MM.1S (cell line): ENCODE results near the gene NDP.
A peak's percentile ranks its signal among the peaks of the same experiment; 100 is the strongest.

Source experiments
- DNase-seq: peaks from one replicate; pipeline ENCODE4 v3.0.0-alpha.2; 2015
- H2AFZ ChIP-seq: fragments of 300-600 bp; sonication (generic); 2 replicates; pipeline ENCODE4 v1.6.0; 2016; ENCODE audit warnings: antibody characterized with exemption, low read length
- H3F3A ChIP-seq: fragments of 300-600 bp; sonication (generic); 2 replicates; pipeline ENCODE4 v1.6.1; 2016; ENCODE audit warnings: mild to moderate bottlenecking, antibody characterized with exemption, low read length, moderate library complexity, mixed read lengths; ENCODE audit not compliant: insufficient read depth
- H3K27ac ChIP-seq: fragments of 300-600 bp; sonication (generic); 2 replicates; pipeline ENCODE4 v1.5.1; 2016; ENCODE audit warnings: mild to moderate bottlenecking, low read length
- H3K27me3 ChIP-seq: fragments of 300-600 bp; sonication (generic); replicated peaks from 2 replicates; pipeline ENCODE4 v1.6.0; 2016; ENCODE audit warnings: low read length; ENCODE audit not compliant: insufficient read depth
- H3K36me3 ChIP-seq: fragments of 300-600 bp; sonication (generic); replicated peaks from 2 replicates; pipeline ENCODE4 v1.6.1; 2016; ENCODE audit warnings: mild to moderate bottlenecking, low read length, mixed read lengths; ENCODE audit not compliant: insufficient read depth
- H3K4me1 ChIP-seq: fragments of 300-600 bp; sonication (generic); 2 replicates; pipeline ENCODE4 v1.6.1; 2016; ENCODE audit warnings: low read length, mixed read lengths
- H3K4me2 ChIP-seq: fragments of 300-600 bp; sonication (generic); 2 replicates; pipeline ENCODE4 v1.6.0; 2016; ENCODE audit warnings: low read depth, low read length
- H3K4me3 ChIP-seq: fragments of 300-600 bp; sonication (generic); 2 replicates; pipeline ENCODE4 v1.5.1; 2016; ENCODE audit warnings: low read length, mixed read lengths
- H3K79me2 ChIP-seq: fragments of 300-600 bp; sonication (generic); 2 replicates; pipeline ENCODE4 v1.6.1; 2016; ENCODE audit warnings: mixed run types, low read length, mixed read lengths
- H3K9ac ChIP-seq: fragments of 300-600 bp; sonication (generic); 2 replicates; pipeline ENCODE4 v1.6.1; 2016; ENCODE audit warnings: low read length, mixed read lengths
- H3K9me2 ChIP-seq: fragments of 300-600 bp; sonication (generic); replicated peaks from 2 replicates; pipeline ENCODE4 v1.6.1; 2016; ENCODE audit warnings: mild to moderate bottlenecking, low read length, mixed read lengths; ENCODE audit not compliant: insufficient read depth
- H3K9me3 ChIP-seq: fragments of 300-600 bp; sonication (generic); replicated peaks from 2 replicates; pipeline ENCODE4 v1.6.1; 2016; ENCODE audit warnings: mild to moderate bottlenecking, low read length, mixed read lengths; ENCODE audit not compliant: insufficient read depth
- H4K20me1 ChIP-seq: fragments of 300-600 bp; sonication (generic); 2 replicates; pipeline ENCODE4 v1.6.1; 2016; ENCODE audit warnings: mild to moderate bottlenecking, low read length, moderate library complexity, mixed read lengths; ENCODE audit not compliant: insufficient read depth
- CTCF ChIP-seq: fragments of 300-600 bp; sonication (generic); IDR thresholded peaks from 2 replicates; pipeline ENCODE4 v1.5.1; 2016; ENCODE audit warnings: antibody characterized with exemption, low read length, mixed read lengths
- EZH2 ChIP-seq: fragments of 300-600 bp; sonication (generic); optimal IDR thresholded peaks from 2 replicates; pipeline ENCODE3; 2017; ENCODE audit warnings: low read depth, mild to moderate bottlenecking, antibody characterized with exemption, low read length, mixed read lengths
- EZH2phosphoT487 ChIP-seq: fragments of 300-600 bp; sonication (generic); IDR thresholded peaks from 2 replicates; pipeline ENCODE4 v1.6.1; 2018; ENCODE audit warnings: antibody characterized with exemption, low read length

The NDP gene

GRCh38 chrX:44012484-44013096, 39.4 kb upstream of the NDP start:
- TF ChIP-seq EZH2: no peak
- TF ChIP-seq EZH2phosphoT487: no peak
- no peak for TF ChIP-seq CTCF
- H3K27me3 ChIP-seq: no peaks in the 10 kb centered on the region
- H3K9me2 ChIP-seq: no peaks in the 10 kb centered on the region
- H3K4me1 ChIP-seq: peaks cover 13% of the 10 kb centered on the region
- no peak overlapping the region for H2AFZ ChIP-seq
- H3K4me2 ChIP-seq: peak overlapping the region; percentile 49
- DNase-seq: peak; percentile 50
- no peak overlapping the region for H3K27ac ChIP-seq
- no peaks in the 10 kb centered on the region for H3K79me2 ChIP-seq
- H3K4me3 ChIP-seq: no peak overlapping the region
- no peaks in the 10 kb centered on the region for H3K36me3 ChIP-seq
- no peaks in the 10 kb centered on the region for H3F3A ChIP-seq
- no peaks in the 10 kb centered on the region for H4K20me1 ChIP-seq
- H3K9ac ChIP-seq: no peak overlapping the region
- H3K9me3 ChIP-seq: no peaks in the 10 kb centered on the region

GRCh38 chrX:44011506-44011905, 38.3 kb upstream of the NDP start:
- TF ChIP-seq CTCF (no peak), EZH2phosphoT487 (no peak), EZH2 (no peak)
- Histone ChIP-seq H3K4me3 (no peak overlapping the region), H3K9me2 (no peaks in the 10 kb centered on the region), H3F3A (no peaks in the 10 kb centered on the region), H2AFZ (no peak overlapping the region), H3K4me1 (peaks cover 13% of the 10 kb centered on the region), H3K27me3 (no peaks in the 10 kb centered on the region), H4K20me1 (no peaks in the 10 kb centered on the region), H3K9me3 (no peaks in the 10 kb centered on the region), H3K27ac (no peak overlapping the region), H3K4me2 (no peak overlapping the region), H3K36me3 (no peaks in the 10 kb centered on the region), H3K9ac (no peak overlapping the region), H3K79me2 (no peaks in the 10 kb centered on the region)
- DNase-seq: no peak

- H3K36me3 ChIP-seq: no peaks in the 10 kb centered on the region
- H3K9ac ChIP-seq: no peak overlapping the region
These were observed 37.4 kb upstream of the NDP start for GRCh38 chrX:44010626-44011025.

More at GRCh38 chrX:44010626-44011025, 37.4 kb upstream of the NDP start:
- Histone ChIP-seq H3K9me2 (no peaks in the 10 kb centered on the region), H2AFZ (no peak overlapping the region), H3K4me1 (peaks cover 13% of the 10 kb centered on the region), H3K4me2 (no peak overlapping the region), H3K4me3 (no peak overlapping the region), H4K20me1 (no peaks in the 10 kb centered on the region), H3K79me2 (no peaks in the 10 kb centered on the region), H3K27me3 (no peaks in the 10 kb centered on the region), H3K27ac (no peak overlapping the region), H3K9me3 (no peaks in the 10 kb centered on the region), H3F3A (no peaks in the 10 kb centered on the region)
- no peak for TF ChIP-seq EZH2
- no peak for TF ChIP-seq EZH2phosphoT487
- no peak for TF ChIP-seq CTCF
- DNase-seq: no peak
